Amniotic stem cell (primary cell): ENCODE measurements around the gene OTOR.
A peak's percentile ranks its signal among the peaks of the same experiment; 100 is the strongest.

Experiments
- DNase-seq: peaks from one replicate; lab custom pipeline; 2025; lab: John Stamatoyannopoulos, UW

OTOR gene

GRCh38 chr20:16748308-16748900 is at the start of gene OTOR:
Gene OTOR, plus strand, starts transcription at chr20:16748358. Its CDS starts 44 bp downstream, at chr20:16748402.
- no peak for DNase-seq

DNA sequence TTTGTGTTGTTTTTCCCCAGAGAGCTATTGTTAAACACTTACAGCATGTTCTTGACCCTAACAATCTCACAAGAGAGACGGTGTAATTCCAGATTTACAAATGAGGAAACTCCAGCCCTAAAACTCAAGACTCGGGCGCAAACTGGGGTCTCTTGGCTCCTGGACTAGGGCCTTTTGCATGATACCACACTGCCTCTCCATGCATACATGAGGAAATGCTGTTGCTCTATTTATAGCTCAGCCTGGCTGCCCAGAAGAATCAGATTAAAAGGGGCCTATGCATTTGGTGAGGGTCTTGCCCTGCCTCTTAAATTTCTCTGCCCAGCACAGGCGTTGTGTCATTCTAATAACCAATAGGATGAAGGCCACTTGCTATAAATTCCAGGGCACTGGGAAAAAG is 48.9 kb upstream of the OTOR start:
- DNase-seq = no peak

- DNase-seq = no peak
Measured at GRCh38 chr20:16701296-16701695, 46.9 kb upstream of the OTOR start.

GRCh38 chr20:16703570-16703969 is 44.6 kb upstream of the OTOR start:
- no peak for DNase-seq

- DNase-seq = no peak
Measured at GRCh38 chr20:16707674-16708073, 40.5 kb upstream of the OTOR start.

- no peak for DNase-seq
Measured at GRCh38 chr20:16708602-16709001, 39.6 kb upstream of the OTOR start.

GRCh38 chr20:16709017-16709416 is 39.1 kb upstream of the OTOR start:
- no peak for DNase-seq

DNA sequence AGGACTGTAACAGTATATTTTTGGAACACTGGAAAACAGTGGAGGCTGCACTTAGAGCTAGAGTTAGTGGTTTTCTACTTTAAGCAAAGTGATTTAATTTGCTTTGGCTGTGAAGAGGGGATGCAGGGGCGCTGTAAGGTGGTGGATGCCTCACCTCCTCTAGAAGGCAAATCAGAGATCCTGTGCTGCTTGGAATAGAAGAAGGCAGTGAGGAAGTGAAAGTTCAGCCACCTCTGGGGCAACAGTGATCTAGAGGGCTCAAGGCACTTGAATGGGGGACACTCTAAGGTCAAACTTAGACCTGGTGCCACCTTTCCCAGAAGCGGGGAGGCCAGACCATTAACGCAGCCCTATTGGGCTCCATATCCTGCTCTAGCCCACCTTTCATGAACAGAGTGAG is 37.4 kb upstream of the OTOR start:
- no peak for DNase-seq

- DNase-seq = no peak
Measured at GRCh38 chr20:16711661-16712258, 36.4 kb upstream of the OTOR start.

DNA sequence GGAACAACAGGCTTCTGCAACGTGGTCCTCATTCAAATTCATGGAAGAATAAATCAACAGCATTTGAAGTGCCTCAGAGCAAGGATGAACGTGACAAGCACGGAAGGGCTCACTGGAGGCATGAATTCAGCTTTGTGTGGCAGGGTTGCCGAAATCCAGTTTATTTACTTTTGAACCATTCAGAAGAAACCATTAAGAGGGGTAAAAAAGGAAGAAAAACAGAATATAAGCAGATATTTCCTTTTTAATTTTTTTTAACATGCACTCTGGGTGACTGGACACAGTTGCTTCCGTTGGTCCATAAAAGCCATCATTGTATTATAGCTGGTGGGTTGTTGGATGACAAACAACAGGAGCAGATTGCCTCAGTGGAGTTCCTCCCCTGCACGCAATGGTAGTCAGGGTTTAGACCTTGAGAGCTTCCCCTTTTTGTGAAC is 35.6 kb upstream of the OTOR start:
- DNase-seq = no peak

DNA sequence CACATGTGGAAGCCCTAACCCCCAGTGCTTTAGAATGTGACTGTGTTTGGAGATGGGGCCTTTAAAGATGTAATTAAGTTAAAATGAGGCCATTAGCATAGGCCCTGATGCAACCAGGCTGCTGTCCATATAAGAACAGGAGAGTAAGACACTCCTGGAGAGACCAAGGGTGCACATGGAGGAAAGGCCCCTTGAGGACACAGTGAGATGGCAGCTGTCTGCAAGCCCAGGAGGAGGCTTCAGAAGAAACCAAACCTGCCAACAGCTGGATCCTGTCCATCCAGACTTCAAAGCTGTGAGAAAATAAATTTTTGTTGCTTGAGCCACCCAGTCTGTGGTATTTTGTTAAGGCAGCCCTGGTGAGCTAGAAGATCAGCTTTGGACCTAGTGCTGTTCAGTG is 35.1 kb upstream of the OTOR start:
- no peak for DNase-seq

GRCh38 chr20:16714242-16714641 is 33.9 kb upstream of the OTOR start:
- DNase-seq = no peak

- no peak for DNase-seq
Measured at GRCh38 chr20:16714751-16715150, 33.4 kb upstream of the OTOR start.

- no peak for DNase-seq
Measured at GRCh38 chr20:16719421-16719820, 28.7 kb upstream of the OTOR start.

DNA sequence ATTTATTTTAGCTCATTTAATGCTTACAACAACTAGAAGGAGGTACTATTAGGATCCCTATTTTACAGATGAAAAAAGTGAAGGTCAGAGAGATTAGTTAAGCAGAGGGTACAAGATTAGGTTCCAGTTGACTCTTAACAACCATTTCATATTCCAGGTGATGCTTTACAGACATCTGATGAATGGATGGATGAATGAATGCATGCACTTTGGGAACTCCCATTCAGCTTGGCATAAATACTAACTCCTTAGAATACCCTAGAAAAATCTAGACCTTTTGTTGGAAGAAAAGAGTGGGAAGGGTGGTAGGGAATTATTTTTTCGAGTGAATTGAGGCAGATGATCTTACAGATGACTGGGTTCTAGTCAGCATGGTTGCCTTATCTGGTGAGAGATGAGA is 19.1 kb upstream of the OTOR start:
- DNase-seq = no peak

GRCh38 chr20:16729565-16730460 is 18.3 kb upstream of the OTOR start, which contains the start of gene SNRPB2:
Gene SNRPB2, plus strand, starts transcription at chr20:16730026. Its CDS starts 1,677 bp downstream, at chr20:16731703.
- peak; percentile 94 for DNase-seq

DNA sequence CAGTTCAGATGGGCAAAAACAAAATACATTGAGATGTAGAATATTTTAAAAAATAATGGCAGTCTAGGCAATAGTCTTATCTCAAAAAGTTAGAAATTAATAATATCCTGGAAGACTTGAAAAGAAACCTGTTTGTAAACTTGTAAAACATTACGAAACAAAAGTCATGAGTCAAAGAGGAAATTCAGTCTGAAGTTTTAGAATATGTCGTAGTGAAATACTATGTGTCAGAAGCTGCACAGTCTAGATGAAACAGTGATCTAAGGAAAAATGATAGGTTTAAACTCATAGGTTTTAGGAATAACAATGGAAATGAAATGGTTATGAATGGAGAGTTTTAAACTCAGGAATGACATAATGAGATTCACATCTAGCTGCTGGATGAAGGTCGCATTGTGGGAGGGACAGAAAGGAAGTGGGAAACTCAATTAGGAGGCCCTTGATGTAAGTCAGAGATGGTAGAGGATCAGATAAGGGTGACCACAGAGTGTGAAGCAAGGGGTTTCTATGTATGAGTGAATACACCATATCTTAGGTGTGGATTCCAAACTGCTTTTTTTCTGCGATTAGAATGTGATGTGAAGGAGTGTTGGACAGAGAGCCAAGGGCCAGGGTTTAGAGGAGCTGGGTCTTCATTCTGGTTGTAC is 15.5 kb upstream of the OTOR start:
- no peak for DNase-seq

DNA sequence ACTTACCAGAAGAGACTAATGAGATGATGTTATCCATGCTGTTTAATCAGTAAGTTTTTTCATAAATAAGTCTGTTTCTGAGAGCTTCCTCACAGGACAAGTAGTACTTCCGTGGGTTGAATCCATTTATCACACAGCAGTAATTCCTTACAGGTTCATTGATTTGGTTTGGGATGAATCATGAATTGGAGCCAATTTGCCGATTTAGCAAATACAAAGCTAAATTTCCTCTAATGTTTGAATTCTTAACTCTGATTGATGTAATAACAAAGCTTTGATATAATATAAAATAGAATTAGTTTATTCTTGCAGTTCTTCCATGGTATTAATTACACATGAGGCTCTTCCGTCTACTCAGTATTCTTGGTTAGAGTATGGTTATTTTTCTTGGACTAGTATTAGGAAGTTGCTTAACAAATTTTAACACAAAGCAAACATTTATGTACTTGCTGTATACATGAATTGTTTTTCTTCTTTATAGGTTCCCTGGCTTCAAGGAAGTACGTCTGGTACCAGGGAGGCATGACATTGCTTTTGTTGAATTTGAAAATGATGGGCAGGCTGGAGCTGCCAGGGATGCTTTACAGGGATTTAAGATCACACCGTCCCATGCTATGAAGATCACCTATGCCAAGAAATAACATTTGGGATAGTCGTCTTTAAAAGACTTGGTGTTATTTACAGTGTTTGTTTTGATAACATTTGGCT is 7.6 kb upstream of the OTOR start:
- no peak for DNase-seq

GRCh38 chr20:16744178-16744807 is 3.9 kb upstream of the OTOR start:
- DNase-seq = no peak

DNA sequence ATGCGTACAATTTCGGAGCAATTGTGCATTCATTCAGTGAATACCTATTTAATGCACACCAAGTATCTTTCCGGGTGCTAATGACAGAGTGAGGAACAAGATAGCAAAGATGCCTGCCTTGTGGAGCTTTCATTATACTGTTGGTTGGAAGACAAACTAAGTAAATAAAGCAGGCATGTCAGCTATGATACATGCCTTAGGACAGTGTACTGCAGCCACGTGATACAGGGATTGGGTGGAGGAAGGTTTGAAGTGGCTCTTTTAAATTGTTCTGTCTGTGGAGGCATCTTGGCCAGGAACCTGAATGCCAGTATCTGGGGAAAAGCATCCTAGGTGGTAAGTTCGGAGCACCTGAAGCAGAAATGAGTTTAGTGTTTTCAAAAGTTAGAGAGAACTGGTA is 3.0 kb upstream of the OTOR start:
- no peak for DNase-seq

- DNase-seq = no peak
Measured at GRCh38 chr20:16747291-16747811, 807 bp upstream of the OTOR start.
